OCI-LY7 (cell line): ENCODE results near the gene FAM107B. TPM values are rescaled to one million over a fixed set of nuclear protein-coding genes. Genes with fewer than 3 reads are reported as not detected.

Source experiments
- BruUV-seq: library from RNA; stranded (reverse); fragments of 400-500 nt; replicated peaks from 2 replicates; lab custom pipeline; 2021; lab: Mats Ljungman, UMichigan
- CTCF ChIA-PET: fragments of 300-600 bp; sonication (Branson Sonifier 250); formaldehyde crosslinking; loops from one replicate; lab custom pipeline; 2022; ENCODE audit warnings: antibody characterized with exemption; ENCODE audit not compliant: unreplicated experiment; lab: Charles Lee
- POLR2A ChIA-PET: fragments of 300-600 bp; sonication (Branson Sonifier 250); formaldehyde crosslinking; loops from one replicate; lab custom pipeline; 2022; ENCODE audit warnings: antibody characterized with exemption; lab: Charles Lee
- DNase-seq: peaks from one replicate; pipeline ENCODE4 v3.0.0-alpha.2; 2015; ENCODE audit warnings: low spot score
- H2AFZ ChIP-seq: fragments of 200-600 bp; sonication (generic), shearing (Covaris generic); 2 replicates; pipeline ENCODE4 v1.6.1; 2014; ENCODE audit warnings: mild to moderate bottlenecking, antibody characterized with exemption, low read length, moderate library complexity
- H3K27ac ChIP-seq: fragments of 200-600 bp; sonication (generic); 2 replicates; pipeline ENCODE4 v1.5.1; 2014; ENCODE audit warnings: mixed run types, low read depth, mild to moderate bottlenecking, moderate library complexity, low read length, inconsistent platforms; ENCODE audit not compliant: poor library complexity, severe bottlenecking
- H3K36me3 ChIP-seq: fragments of 200-600 bp; sonication (generic); 2 replicates; pipeline ENCODE4 v1.6.1; 2014; ENCODE audit warnings: mild to moderate bottlenecking, antibody characterized with exemption, low read length, moderate library complexity, mixed read lengths; ENCODE audit not compliant: insufficient read depth
- H3K4me1 ChIP-seq: fragments of 200-600 bp; sonication (generic); 2 replicates; pipeline ENCODE4 v1.5.1; 2014; ENCODE audit warnings: mild to moderate bottlenecking, low read length; ENCODE audit not compliant: insufficient read depth, poor library complexity, severe bottlenecking
- H3K4me2 ChIP-seq: fragments of 200-600 bp; sonication (generic); 2 replicates; pipeline ENCODE4 v1.6.1; 2014; ENCODE audit warnings: mild to moderate bottlenecking, low read length
- H3K4me3 ChIP-seq: fragments of 200-600 bp; sonication (generic); 2 replicates; pipeline ENCODE4 v1.5.1; 2014; ENCODE audit warnings: mild to moderate bottlenecking, low read depth, low read length; ENCODE audit not compliant: poor library complexity, severe bottlenecking
- H3K79me2 ChIP-seq: fragments of 200-600 bp; sonication (generic); 2 replicates; pipeline ENCODE4 v1.6.1; 2016; ENCODE audit warnings: low read depth, mild to moderate bottlenecking, low read length, moderate library complexity, mixed read lengths; ENCODE audit not compliant: insufficient read depth
- H3K9me2 ChIP-seq: fragments of 200-600 bp; sonication (generic); 2 replicates; pipeline ENCODE4 v1.6.1; 2016; ENCODE audit warnings: mild to moderate bottlenecking, low read length, mixed read lengths; ENCODE audit not compliant: insufficient read depth
- H3K9me3 ChIP-seq: fragments of 200-600 bp; sonication (generic); 2 replicates; pipeline ENCODE4 v1.6.1; 2014; ENCODE audit warnings: mild to moderate bottlenecking, mixed run types, low read length, mixed read lengths
- H4K20me1 ChIP-seq: fragments of 200-600 bp; sonication (generic); 2 replicates; pipeline ENCODE4 v1.6.1; 2014; ENCODE audit warnings: mild to moderate bottlenecking, antibody characterized with exemption, low read length, moderate library complexity, mixed read lengths; ENCODE audit not compliant: insufficient read depth
- CTCF ChIP-seq: fragments of 200-600 bp; sonication (generic); conservative IDR thresholded peaks from 2 replicates; pipeline ENCODE4 v1.5.1; 2014; ENCODE audit warnings: mild to moderate bottlenecking, antibody characterized with exemption, low read length, moderate library complexity, mixed read lengths
- EZH2phosphoT487 ChIP-seq: fragments of 200-600 bp; sonication (generic); IDR thresholded peaks from 2 replicates; pipeline ENCODE4 v1.6.1; 2018; ENCODE audit warnings: low read depth, borderline replicate concordance, mild to moderate bottlenecking, mixed run types, antibody characterized with exemption, low read length, moderate library complexity, mixed read lengths
- intact Hi-C: fragments of 100-400 bp; cut with micrococcal nuclease; formaldehyde crosslinking; loops from one replicate; pipeline ENCODE4 v1.10.0; 2022; ENCODE audit not compliant: unreplicated experiment
- total RNA-seq, 2 experiments: library from RNA; depleted of rRNA in 1 of 2; stranded (reverse); fragments of >200 nt in 1 of 2; shearing (Covaris generic) in 1 of 2; gene quantifications; 2 replicates each; pipeline ENCODE4 v1.2.3, GENCODE V29; 2014 to 2022

FAM107B gene
- total RNA-seq, 2 experiments from 2014 or later: 114 to 398 TPM

DNA sequence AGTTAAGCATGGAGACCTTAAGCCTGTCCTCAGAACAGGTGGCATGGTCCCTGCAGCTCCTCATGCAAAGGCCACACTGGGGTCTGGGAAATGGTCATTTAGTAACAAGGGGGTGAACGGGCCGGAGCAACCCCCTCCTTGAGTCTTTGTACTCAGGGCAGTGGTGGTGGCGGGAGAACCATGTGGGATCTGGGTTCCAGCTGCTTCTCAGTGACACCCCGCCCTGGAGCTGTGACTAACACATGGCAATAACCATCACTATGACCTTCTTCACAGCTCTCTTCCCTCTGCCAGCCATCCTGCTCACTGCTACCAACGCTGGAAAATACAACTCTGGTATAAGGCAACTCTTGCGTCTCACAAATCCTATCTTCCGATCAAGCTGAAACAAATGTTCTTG lies 240.5 kb downstream of the FAM107B start:
- Histone ChIP-seq H3K9me2 (no peaks in the 10 kb centered on the region), H3K36me3 (peaks cover 100% of the 10 kb centered on the region), H3K4me2 (no peak overlapping the region), H3K4me1 (no peaks in the 10 kb centered on the region), H3K27ac (no peak overlapping the region), H4K20me1 (peaks cover 4% of the 10 kb centered on the region), H3K4me3 (no peak overlapping the region), H3K79me2 (peaks cover 95% of the 10 kb centered on the region), H3K9me3 (no peaks in the 10 kb centered on the region), H2AFZ (no peak overlapping the region)
- DNase-seq: no peak
- POLR2A ChIA-PET: interaction anchor here (0.6 kb wide), 1 partner anchor 22 kb away, joined by 3 read pairs; no protein-coding TSS in a partner anchor
- BruUV-seq: no TSS peak
- CTCF ChIA-PET: no interaction called here
- TF ChIP-seq EZH2phosphoT487: no peak
- no peak for TF ChIP-seq CTCF
- intact Hi-C loops: no loop called here

DNA sequence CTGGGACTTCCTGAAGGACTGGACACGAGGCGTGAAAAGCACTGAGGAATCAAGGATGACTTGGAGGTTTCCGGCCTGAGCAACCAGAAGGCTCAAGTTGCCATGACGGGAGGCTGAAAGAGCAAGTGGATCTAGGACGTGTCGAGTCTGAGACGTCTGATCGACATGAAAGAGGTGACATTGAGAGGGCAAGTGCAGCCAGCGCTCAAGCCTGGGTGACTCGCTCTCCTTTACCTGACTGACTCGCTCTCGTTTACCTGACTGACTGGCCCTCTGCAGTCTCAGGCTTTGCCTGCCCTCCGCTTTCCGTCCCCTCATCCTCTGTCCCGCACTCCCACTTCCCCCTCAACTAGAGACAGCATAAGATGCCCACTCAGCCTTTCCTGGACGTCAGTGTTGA lies 241.4 kb downstream of the FAM107B start:
- Histone ChIP-seq H3K4me1 (no peaks in the 10 kb centered on the region), H3K4me3 (no peak overlapping the region), H2AFZ (no peak overlapping the region), H3K9me2 (no peaks in the 10 kb centered on the region), H3K36me3 (peaks cover 100% of the 10 kb centered on the region), H3K9me3 (no peaks in the 10 kb centered on the region), H3K27ac (no peak overlapping the region), H3K4me2 (no peak overlapping the region), H3K79me2 (peaks cover 95% of the 10 kb centered on the region), H4K20me1 (peaks cover 4% of the 10 kb centered on the region)
- no TSS peak for BruUV-seq
- ChIA-PET CTCF (no interaction called here), POLR2A (interaction anchor here (0.6 kb wide), 1 partner anchor 21 kb away, joined by 3 read pairs; no protein-coding TSS in a partner anchor)
- TF ChIP-seq CTCF (no peak), EZH2phosphoT487 (no peak)
- intact Hi-C loops: no loop called here
- no peak for DNase-seq

DNA sequence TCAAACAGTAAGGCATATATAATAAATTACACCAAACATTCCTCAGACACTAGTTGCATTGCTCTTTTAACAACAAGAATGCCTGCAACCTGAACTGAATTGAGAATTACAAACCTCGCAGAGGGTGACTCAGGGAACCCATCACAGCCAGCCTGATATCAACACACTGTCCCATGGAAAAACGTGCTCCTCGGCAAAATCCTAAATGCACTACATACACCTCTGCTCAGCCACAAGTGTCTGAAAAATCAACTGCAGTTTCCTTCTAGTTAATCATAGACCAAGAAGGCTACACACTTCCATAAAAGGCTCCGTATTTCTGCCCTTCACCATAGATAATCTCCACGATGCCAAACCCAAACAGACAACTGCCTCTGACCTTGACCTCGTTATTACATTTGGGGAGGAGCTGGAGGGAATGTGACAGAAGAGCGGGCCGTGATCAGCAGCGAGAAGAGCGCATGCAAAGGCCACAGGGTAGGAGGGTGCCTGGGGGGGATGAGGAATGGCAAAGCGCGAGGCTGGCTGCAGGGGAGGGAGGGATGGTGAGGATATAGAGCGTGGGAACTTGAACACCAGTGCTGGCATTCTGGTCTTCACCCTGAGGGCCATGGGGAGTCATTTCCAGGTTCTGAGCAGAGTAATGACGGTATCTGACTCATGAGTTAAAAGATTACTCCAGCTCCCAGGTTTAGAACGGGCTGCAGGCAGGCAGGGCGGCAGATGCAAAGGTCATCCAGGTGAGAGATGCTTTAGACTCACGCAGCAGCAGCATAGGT lies 242.0 kb downstream of the FAM107B start:
- Histone ChIP-seq H2AFZ (no peak overlapping the region), H3K4me2 (no peak overlapping the region), H3K36me3 (peaks cover 100% of the 10 kb centered on the region), H3K79me2 (peaks cover 93% of the 10 kb centered on the region), H3K27ac (no peak overlapping the region), H3K9me2 (no peaks in the 10 kb centered on the region), H4K20me1 (peaks cover 4% of the 10 kb centered on the region), H3K9me3 (no peaks in the 10 kb centered on the region), H3K4me3 (no peak overlapping the region), H3K4me1 (no peaks in the 10 kb centered on the region)
- no peak for TF ChIP-seq CTCF
- TF ChIP-seq EZH2phosphoT487: no peak
- intact Hi-C loops: no loop called here
- POLR2A ChIA-PET: no interaction called here
- CTCF ChIA-PET: no interaction called here
- no TSS peak for BruUV-seq
- no peak for DNase-seq
